ENCODE measurements around the gene AK4.

DNA sequence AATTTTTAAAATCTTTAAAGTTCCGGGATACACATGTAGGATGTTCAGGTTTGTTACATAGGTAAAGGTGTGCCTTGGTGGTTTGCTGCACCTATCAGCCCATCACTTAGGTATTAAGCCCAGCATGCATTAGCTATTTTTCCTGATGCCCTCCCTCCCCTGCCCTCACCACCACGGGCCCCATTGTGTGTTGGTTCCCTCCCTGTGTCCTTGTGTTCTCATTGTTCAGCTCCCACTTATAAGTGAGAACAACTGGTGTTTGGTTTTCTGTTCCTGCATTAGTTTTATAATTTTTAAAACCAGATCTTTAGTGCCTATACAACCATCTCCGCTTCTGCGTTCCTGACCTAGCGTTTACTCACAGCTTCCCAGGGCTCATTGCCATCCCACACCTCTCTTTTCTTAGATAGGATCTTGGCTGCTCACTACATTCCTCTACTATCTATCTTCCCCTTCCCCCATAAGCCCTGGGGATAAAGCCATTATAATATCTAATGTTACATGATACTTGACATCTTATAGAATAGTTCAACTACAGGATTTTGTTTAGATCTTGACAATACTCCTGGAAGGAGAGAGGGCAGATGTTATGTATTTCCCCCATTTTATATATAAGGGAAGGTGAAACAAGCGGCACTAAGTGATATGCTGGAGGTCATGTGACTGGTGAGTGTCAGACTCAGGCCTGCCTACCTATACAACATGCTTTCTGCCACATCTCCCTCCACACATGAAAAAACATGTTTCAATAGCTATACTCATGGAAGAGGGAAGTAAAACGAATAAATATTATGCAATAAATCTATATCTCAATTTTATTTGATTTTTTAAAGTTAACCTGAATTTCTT lies 109.1 kb downstream of the AK4 start:
- TF ChIP-seq, protein P1, sequence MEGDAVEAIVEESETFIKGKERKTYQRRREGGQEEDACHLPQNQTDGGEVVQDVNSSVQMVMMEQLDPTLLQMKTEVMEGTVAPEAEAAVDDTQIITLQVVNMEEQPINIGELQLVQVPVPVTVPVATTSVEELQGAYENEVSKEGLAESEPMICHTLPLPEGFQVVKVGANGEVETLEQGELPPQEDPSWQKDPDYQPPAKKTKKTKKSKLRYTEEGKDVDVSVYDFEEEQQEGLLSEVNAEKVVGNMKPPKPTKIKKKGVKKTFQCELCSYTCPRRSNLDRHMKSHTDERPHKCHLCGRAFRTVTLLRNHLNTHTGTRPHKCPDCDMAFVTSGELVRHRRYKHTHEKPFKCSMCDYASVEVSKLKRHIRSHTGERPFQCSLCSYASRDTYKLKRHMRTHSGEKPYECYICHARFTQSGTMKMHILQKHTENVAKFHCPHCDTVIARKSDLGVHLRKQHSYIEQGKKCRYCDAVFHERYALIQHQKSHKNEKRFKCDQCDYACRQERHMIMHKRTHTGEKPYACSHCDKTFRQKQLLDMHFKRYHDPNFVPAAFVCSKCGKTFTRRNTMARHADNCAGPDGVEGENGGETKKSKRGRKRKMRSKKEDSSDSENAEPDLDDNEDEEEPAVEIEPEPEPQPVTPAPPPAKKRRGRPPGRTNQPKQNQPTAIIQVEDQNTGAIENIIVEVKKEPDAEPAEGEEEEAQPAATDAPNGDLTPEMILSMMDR (IDR thresholded peaks at IDR 0.05; ENCODE audit: insufficient read depth, low read depth, low read length): no peak
- no peak for TF ChIP-seq EZH2 (IDR thresholded peaks at IDR 0.05; ENCODE audit: insufficient read depth, low read length)
